Mucosa of stomach (tissue), 1 donor: ENCODE data around the gene MRPL21.

Source experiments
- H3K27me3 ChIP-seq: one replicate; pipeline ENCODE4 v1.7.0; 2013; ENCODE audit warnings: mild to moderate bottlenecking, low read length; ENCODE audit not compliant: control insufficient read depth, insufficient read depth
- H3K36me3 ChIP-seq: one replicate; pipeline ENCODE4 v1.7.0; 2013; ENCODE audit warnings: low read length; ENCODE audit not compliant: control insufficient read depth, insufficient read depth
- H3K4me1 ChIP-seq: one replicate; pipeline ENCODE4 v1.7.0; 2013; ENCODE audit warnings: mild to moderate bottlenecking, low read length; ENCODE audit not compliant: control insufficient read depth, insufficient read depth
- H3K4me3 ChIP-seq: one replicate; pipeline ENCODE4 v1.7.0; 2013; ENCODE audit warnings: low read length
- H3K9ac ChIP-seq: one replicate; pipeline ENCODE4 v1.7.0; 2013; ENCODE audit warnings: mild to moderate bottlenecking, low read length, moderate library complexity
- H3K9me3 ChIP-seq: one replicate; pipeline ENCODE4 v1.7.0; 2013; ENCODE audit warnings: mild to moderate bottlenecking, low read length, moderate library complexity; ENCODE audit not compliant: control insufficient read depth
- donor health status: Pancreatic carcinoma.

Gene MRPL21

DNA sequence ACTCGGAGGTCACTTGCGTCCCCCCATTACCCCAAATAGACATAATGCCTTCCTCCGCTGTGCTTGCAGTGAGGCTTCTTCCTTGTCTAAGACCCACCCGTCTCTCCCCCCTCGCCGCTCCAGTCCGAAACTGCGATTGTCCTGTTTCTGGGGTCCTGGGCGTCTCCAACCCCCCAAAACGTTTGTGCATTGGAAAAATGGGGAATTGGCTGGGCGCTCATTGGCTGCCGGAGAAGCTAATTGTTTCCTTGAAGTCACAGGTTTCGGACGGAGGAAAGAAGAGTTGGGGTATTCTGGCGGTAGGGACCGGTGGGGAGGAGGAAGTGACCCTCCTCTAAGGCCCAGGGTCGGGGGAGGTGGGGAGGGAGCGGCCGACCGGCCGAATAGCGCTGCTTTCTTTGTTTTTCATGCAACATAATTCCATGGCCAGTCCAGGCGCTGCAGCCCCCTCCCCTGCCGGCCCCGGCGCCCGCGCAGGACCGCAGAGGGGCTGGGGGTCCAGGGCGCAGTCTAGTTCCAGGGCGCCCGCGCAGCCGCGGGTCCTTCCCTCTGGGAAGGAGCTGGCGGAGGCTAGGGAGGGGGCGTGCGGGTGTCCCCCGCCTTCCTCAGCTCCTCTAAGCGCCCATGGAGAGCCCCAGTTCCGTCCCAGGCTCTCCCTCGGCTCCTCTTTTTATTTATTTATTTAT, 49.2 kb downstream of the MRPL21 start:
- peaks cover 13% of the 10 kb centered on the region for H3K27me3 ChIP-seq
- no peaks in the 10 kb centered on the region for H3K36me3 ChIP-seq
- H3K9ac ChIP-seq: no peak overlapping the region
- H3K9me3 ChIP-seq: no peaks in the 10 kb centered on the region
- H3K4me3 ChIP-seq: no peak overlapping the region
- peaks cover 13% of the 10 kb centered on the region for H3K4me1 ChIP-seq

DNA sequence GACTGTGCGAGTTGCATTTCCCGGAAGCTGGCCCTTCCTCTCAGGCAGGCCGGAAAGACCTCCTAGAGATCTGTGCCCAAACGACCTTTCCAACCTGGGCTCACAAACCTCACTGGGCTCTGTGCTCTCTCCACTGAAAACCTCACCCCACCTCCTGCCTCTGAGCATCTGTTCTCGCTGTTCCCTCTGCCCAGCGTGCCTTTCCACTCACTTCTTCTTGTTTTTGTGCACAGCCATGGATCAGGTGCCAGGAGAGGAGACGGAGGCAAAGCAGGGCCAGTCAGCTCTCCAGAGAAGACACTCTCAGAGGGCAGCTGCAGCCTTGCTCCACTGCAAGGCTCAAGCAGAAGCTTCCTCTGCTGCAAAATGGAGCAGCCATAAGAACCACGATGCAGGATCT, 51.0 kb downstream of the MRPL21 start:
- Histone ChIP-seq H3K9me3 (no peaks in the 10 kb centered on the region), H3K4me1 (peaks cover 9% of the 10 kb centered on the region), H3K36me3 (no peaks in the 10 kb centered on the region), H3K4me3 (no peak overlapping the region), H3K9ac (no peak overlapping the region), H3K27me3 (peaks cover 13% of the 10 kb centered on the region)

DNA sequence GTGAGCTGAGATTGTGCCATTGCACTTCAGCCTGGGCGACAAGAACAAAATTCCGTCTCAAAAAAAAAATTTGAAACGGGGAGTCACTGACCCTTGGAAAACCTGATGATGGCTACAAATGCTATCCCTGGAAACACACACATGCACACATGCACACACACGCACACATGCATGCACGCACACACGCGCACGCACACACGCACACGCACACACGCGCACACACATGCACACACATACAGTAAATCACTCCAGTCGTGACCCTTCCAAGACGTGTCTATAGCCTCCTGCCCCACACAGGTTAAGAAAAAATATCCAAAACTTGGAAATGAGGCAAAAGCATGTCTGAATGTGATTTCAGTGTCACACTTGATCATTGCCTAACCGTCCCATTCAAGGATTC, 55.2 kb downstream of the MRPL21 start:
- Histone ChIP-seq H3K9ac (no peak overlapping the region), H3K4me1 (peaks cover 10% of the 10 kb centered on the region), H3K4me3 (no peak overlapping the region), H3K36me3 (no peaks in the 10 kb centered on the region), H3K9me3 (no peaks in the 10 kb centered on the region), H3K27me3 (peaks cover 1% of the 10 kb centered on the region)

DNA sequence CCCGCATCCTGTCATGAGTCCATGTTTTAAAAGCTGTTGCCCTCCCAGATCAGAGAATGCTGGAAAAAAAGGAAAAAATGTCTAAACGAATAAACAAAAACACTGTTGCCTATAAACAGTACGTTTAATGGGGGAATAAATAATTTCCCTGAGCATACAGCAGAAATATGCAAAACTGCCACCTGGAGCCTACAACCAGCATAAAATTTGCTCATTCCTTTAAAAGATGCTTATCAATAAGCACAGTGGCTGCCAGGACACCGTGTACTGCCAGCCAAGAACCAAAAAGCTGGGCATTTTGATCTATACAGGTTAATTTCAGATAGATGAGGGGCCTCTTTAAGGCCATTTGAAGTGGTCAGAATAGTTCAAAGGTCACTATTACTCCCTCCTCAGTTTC, 56.2 kb downstream of the MRPL21 start:
- Histone ChIP-seq H3K27me3 (no peaks in the 10 kb centered on the region), H3K9me3 (no peaks in the 10 kb centered on the region), H3K36me3 (no peaks in the 10 kb centered on the region), H3K4me1 (peaks cover 19% of the 10 kb centered on the region), H3K4me3 (no peak overlapping the region), H3K9ac (no peak overlapping the region)

- Histone ChIP-seq H3K36me3 (no peaks in the 10 kb centered on the region), H3K4me1 (peaks cover 24% of the 10 kb centered on the region), H3K27me3 (no peaks in the 10 kb centered on the region), H3K9ac (no peak overlapping the region), H3K9me3 (no peaks in the 10 kb centered on the region), H3K4me3 (no peak overlapping the region)
Measured at GRCh38 chr11:68845351-68846002, 58.2 kb downstream of the MRPL21 start.

DNA sequence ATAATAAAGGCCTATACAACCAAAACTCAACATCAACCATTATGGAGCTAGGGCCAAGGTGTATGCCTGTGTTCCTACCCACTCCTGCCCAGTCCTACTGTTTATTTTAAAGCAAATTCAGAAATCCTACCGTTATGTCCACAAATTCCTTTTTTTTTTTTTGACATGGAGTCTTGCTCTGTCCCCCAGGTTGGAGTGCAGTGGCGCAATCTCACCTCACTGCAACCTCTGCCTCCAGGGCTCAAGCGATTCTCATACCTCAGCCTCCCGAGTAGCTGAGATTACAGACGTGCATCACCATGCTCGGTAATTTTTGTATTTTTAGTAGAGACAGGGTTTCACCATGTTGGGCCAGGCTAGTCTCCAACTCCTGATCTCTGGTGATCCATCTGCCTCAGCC, 58.8 kb downstream of the MRPL21 start:
- Histone ChIP-seq H3K9ac (no peak overlapping the region), H3K9me3 (no peaks in the 10 kb centered on the region), H3K27me3 (no peaks in the 10 kb centered on the region), H3K4me3 (no peak overlapping the region), H3K4me1 (peaks cover 31% of the 10 kb centered on the region), H3K36me3 (no peaks in the 10 kb centered on the region)

DNA sequence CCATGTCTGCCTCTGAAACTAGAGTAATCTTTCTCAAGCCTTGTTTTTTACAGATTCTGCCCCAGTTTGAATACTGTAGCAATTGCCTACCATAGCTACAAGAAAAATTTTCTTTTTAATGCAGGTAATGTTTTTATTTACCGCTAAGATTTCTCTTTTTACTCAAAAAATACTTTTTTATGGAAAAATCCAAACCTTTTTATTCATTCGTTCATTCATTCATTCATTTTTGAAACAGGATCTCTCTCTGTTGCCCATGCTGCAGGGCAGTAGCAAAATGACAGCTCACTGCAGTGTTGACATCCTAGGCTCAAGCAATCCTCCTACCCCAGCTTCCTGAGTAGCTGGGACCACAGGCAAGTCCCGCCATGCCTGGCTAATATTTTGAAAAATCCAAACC, 59.3 kb downstream of the MRPL21 start:
- peak overlapping the region; percentile 24 for H3K9ac ChIP-seq
- H3K4me1 ChIP-seq: peaks cover 35% of the 10 kb centered on the region

GRCh38 chr11:68843703-68844312, 59.8 kb downstream of the MRPL21 start:
- H3K36me3 ChIP-seq: no peaks in the 10 kb centered on the region
- H3K27me3 ChIP-seq: no peaks in the 10 kb centered on the region
- peak overlapping the region; percentile 24 for H3K9ac ChIP-seq
- peak overlapping the region; percentile 49 for H3K4me3 ChIP-seq
- no peaks in the 10 kb centered on the region for H3K9me3 ChIP-seq
- H3K4me1 ChIP-seq: peaks cover 36% of the 10 kb centered on the region

More for the DNA sequence above, 59.3 kb downstream of the MRPL21 start:
- no peaks in the 10 kb centered on the region for H3K27me3 ChIP-seq
- no peaks in the 10 kb centered on the region for H3K36me3 ChIP-seq
- H3K9me3 ChIP-seq: no peaks in the 10 kb centered on the region
- no peak overlapping the region for H3K4me3 ChIP-seq

GRCh38 chr11:68843052-68843561, 60.5 kb downstream of the MRPL21 start:
- Histone ChIP-seq H3K4me1 (peaks cover 43% of the 10 kb centered on the region), H3K9ac (peak overlapping the region; percentile 26), H3K27me3 (no peaks in the 10 kb centered on the region), H3K9me3 (no peaks in the 10 kb centered on the region), H3K36me3 (no peaks in the 10 kb centered on the region), H3K4me3 (peak overlapping the region; percentile 49)

- no peaks in the 10 kb centered on the region for H3K27me3 ChIP-seq
- peaks cover 49% of the 10 kb centered on the region for H3K4me1 ChIP-seq
- H3K36me3 ChIP-seq: no peaks in the 10 kb centered on the region
- peak overlapping the region; percentile 26 for H3K9ac ChIP-seq
- H3K4me3 ChIP-seq: peak overlapping the region; percentile 35
- H3K9me3 ChIP-seq: no peaks in the 10 kb centered on the region
Measured at GRCh38 chr11:68842427-68843051, 61.1 kb downstream of the MRPL21 start.

DNA sequence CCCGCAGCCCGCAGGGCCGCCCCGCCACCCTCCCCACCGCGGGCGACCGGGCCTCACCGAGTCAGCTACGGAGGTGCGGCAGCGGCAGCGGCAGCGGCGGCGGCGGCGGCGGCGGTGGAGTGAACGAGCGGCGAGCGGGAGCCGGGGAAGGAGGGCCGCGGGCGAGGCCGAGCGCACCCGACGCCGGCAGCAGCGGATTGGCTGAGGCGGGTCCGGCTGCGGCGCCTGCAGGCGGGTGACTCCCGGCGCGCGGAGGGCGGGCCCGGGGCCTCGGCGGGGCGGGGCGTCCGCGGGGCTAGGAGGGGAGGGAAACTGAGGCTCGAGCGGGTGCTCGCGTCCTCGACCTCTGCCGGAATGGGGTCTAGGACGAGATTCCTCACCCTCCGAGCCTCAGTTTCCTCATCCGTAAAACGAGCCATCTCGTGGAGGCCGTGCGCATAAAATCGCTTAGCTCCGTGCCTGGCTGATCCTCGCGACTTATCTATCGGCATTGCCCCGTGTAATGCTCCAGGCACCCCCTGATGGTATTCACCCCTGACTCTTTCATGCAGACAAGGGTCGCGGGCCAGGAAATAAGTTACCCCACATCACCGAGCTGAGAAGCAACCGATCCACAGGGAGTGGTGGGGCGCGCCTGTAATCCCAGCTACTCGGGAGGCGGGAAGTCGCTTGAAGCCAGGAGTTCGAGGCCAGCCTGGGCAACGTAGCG, 61.8 kb downstream of the MRPL21 start, which contains the start of gene CPT1A:
TSS of gene CPT1A (minus strand) at position 199 of the 709 bp plus-strand sequence. CDS start 26,442 bp downstream, outside the sequence.
- H3K4me3 ChIP-seq: peak within 1 kb of the TSS; percentile 73
- no peaks in the 10 kb centered on the region for H3K27me3 ChIP-seq
- no peaks in the 10 kb centered on the region for H3K9me3 ChIP-seq
- peaks cover 56% of the 10 kb centered on the region for H3K4me1 ChIP-seq
- H3K9ac ChIP-seq: peak within 1 kb of the TSS; percentile 79
- H3K36me3 ChIP-seq: no peaks in the 10 kb centered on the region
